COLO829 (cell line): ENCODE results near the gene CDH4.

Source experiments
- DNase-seq: peaks from one replicate; pipeline ENCODE4 v3.0.0; 2012; ENCODE audit warnings: low spot score

The CDH4 gene

GRCh38 chr20:61284752-61285151 lies 32.7 kb downstream of the CDH4 start:
- no peak for DNase-seq

DNA sequence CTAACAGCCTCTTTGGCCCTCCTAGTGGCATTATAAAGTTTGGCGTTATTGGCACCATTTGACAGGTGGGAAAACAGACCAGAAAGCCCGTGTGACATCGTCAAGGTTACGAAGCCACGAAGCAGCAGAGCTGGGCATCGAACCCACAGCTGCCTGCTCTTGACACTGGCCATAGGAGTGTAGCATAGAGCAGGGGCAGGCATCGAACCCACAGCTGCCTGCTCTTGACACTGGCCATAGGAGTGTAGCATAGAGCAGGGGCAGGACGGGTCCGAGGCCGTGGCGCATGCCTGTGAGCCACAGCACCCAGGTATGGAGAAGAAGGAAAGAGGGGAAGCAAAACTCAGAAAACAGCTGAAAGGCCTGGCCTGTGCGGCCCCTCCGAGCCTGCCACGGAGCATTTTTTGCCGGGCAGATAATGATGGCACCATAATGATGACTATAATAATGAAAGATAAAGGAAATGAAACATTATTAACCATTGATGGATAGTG lies 33.1 kb downstream of the CDH4 start:
- DNase-seq = no peak

DNA sequence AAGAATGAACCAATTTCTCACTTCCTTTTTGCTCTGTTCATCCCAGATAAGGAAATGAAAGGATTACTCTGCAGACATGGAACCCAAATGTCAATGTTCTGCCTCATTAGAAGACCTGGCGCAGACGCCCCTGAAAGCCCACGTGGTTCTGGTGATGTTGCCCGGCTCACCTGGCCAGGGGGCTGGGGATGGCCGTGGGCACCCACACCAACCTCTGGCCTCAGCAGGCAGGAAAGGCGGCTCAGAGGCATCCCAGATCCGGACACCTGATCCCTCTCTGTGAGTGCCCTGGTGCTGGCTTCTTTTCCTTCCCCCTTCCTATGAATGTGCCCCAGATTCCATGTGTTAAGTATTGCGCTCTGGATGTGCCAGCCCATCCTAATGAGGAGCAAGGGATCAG lies 33.6 kb downstream of the CDH4 start:
- no peak for DNase-seq

DNA sequence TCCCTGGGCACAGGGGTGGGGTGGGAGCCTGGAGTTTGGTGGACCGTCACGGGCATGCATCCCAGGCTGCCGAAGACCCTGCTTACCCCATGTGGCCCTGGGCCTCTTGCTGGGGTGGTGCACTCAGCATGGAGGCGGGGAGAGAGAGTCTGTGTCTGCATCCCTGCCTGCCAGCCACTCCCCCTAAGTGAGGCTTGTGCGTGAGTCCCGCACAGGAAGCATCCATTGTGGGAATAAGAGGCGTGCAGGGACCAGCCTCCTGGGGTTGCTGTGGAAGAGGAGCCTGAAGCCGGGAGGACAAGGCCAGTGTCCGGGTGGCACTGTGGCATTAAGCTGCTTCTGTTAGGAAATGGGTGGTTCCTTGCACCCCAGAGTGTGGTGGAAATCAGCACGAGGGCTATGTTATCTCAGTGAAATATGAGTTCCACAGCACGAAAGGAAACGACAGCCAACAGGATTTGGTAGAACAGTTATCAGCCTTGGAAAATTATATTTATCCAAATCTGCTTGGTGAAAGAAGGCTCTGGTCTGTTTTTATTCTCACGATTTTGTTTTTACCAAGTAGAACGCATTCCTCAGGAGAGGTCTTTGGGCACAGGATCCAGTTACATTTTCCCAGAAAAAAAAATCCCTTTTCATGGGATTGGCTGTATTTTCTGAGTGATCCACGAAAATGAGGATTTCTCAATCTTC lies 35.7 kb downstream of the CDH4 start:
- DNase-seq = no peak

GRCh38 chr20:61288331-61288784 lies 36.3 kb downstream of the CDH4 start:
- no peak for DNase-seq

GRCh38 chr20:61289166-61289565 lies 37.1 kb downstream of the CDH4 start:
- no peak for DNase-seq

DNA sequence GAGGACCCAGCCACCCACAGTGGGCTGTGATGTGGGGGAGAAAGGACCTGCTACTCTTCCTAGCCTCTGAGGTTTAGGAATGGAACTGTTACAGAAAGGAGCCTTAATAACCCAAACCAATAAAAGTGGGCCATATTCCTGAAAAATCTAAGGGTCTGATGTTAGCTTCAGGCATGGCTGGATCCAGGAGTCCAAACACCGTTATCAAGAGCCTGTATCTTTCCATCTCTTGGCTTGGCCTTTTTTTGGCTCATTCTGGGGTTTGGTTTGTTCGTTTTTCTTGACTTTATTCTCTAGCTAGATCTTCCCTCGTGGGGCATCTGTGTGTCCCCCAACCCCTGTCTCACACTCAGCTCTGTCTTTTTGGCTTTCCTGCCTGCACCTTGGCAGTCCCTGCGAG lies 38.7 kb downstream of the CDH4 start:
- DNase-seq = no peak

- no peak for DNase-seq
Observed at GRCh38 chr20:61291166-61291829, 39.2 kb downstream of the CDH4 start.

- DNase-seq = no peak
Observed at GRCh38 chr20:61292391-61292790, 40.3 kb downstream of the CDH4 start.

- no peak for DNase-seq
Observed at GRCh38 chr20:61292821-61293612, 41.0 kb downstream of the CDH4 start.

DNA sequence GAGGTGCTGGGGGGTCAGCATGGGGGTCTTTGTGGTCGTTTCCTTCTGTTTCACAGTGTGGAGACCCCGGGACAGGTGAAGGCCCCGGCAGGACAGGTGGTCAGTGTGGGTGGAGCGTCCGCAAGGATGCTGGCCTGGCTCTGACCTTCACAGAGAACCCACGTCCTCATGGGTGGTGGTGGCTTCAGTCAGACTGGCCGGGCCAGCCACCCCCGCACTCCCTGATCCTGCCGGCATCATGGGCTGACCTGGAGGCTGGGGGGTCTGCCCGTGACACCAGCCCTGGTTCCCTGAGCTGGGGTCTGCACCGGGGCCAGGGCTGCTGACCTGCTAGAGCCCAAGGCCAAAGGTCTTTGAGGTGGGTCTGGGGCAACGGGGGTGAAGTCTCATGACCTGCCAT lies 41.9 kb downstream of the CDH4 start:
- no peak for DNase-seq

GRCh38 chr20:61295249-61295648 lies 43.2 kb downstream of the CDH4 start:
- DNase-seq = no peak

GRCh38 chr20:61295682-61296628 lies 43.9 kb downstream of the CDH4 start:
- DNase-seq = no peak

GRCh38 chr20:61296629-61297019 lies 44.6 kb downstream of the CDH4 start:
- DNase-seq = no peak

DNA sequence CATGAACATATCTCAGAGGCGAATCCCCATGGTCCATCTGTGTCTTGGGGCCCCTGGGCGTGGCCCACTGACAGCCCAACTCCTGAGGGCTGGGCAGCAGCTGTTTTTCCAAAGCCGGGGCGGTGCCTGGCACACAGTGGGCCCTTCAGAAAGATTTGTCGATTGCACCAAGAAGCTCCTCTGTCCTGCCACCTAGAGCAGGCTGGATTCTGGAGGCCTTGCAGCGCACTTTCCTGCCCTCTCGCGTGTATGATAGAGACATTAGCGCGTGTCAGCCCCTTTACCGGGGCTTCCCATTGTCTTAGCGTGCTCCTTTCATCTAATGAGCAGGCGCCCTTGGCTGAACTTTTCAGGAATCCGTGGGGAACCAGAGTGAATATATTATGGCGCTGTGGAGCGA lies 45.4 kb downstream of the CDH4 start:
- no peak for DNase-seq

DNA sequence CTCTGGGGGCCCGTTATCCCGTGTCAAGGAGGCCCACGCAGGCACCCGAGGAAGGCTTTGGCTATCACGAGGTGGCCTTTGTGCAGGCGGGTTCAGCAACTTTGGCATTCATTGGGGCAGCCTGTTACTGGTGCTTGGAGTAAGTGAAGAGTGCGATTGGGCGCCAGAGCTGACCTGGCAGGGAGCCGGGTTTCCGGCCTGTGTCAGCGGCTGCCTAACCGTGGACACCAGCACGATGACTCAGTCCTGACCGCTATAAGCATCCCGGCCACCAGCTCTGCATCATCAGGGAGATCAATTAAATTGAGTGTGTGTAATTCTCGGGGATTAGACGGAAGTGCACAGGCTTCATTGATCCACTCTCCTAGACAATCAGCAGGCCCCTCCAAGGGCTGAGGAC lies 45.9 kb downstream of the CDH4 start:
- peak; percentile 51 for DNase-seq

DNA sequence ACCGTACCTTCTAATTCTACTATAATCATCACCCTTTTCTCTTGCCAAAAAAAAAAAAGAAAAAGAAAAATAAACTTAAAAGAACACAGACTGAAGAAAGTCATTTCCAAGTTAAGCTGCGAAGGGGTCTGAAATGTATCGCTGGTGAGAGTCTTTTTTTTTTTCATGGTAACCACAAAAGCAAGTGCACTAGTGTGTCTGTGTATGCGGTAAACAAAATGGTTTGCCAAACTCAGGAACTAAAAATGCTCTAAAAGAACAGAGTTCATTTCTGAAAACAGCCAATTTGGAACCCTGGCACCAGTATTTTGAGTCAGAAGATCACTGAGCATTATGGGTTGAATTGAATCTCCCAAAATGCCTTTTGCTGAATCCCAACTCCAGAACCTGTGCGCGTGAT lies 46.6 kb downstream of the CDH4 start:
- no peak for DNase-seq

DNA sequence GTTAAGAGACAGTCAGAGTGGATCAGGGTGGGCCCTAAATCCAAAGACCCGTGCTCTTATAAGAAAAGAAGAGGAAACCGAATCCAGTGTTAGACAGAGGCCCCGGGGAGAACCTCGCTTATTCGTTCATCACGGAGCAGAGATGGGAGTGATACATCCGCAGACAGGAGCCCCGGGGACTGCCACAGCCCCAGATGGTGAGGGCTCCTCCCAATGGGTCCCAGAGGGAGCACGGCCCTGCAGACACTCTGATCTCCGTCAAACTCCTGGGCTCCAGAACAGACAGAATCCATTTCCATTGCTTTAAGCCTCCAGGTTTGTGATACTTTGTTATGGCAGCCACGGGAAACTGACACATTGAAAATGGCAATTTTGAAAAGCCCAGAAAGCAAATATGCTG lies 47.0 kb downstream of the CDH4 start:
- no peak for DNase-seq

- no peak for DNase-seq
Observed at GRCh38 chr20:61299618-61300017, 47.6 kb downstream of the CDH4 start.

DNA sequence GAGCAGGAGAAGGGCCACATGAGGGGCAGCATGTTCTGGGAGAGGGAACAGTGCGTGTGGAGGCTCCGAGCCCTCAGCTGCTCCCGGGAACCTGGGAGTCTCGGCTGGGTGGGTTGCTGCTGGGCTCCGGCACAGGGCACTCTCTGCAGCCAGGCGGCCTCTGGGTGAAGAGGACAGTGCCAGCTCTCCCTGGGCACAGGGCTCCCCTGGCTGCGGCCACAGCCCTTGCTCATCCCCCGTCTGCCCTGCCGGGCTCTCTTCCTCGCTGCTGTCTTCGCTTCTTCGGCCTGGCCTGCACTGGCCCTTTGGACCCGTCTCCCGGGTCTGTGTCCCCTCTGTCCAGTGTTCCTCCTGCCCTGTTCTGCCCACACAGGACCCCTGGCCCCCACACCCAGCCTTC lies 48.2 kb downstream of the CDH4 start:
- no peak for DNase-seq

DNA sequence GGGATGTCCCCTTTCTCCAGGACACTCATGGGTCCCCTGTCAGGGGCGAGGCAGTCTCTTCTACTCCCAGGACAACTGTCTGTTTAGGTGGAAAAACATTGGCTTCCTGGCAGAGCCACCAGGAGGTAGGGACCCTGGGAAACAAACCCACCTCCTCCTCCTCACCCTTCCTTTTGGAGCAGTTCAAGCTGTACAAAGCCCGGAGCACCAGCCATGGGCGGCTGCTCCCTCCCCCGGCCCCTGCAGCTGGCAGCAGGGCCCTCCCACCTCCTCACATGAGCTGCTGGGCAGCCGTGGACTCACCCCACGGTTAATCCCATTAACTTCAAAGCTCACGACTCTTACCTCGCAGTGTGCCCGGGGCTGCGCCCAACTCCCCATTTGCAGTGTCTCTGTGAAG lies 48.6 kb downstream of the CDH4 start:
- DNase-seq = no peak
